Stomach (tissue), 9 donors: ENCODE measurements around the gene DZIP1. TPM values are rescaled to one million over a fixed set of nuclear protein-coding genes. Genes with fewer than 3 reads are reported as not detected.

ENCODE experiments used
- DNase-seq, 2 donors: peaks; one replicate each; pipeline versions ENCODE4 v3.0.0 to v3.0.0-alpha.2; 2013 to 2019
- H3K27ac ChIP-seq, 5 donors: fragments of 200-600 bp in 4 of 5; sonication (generic) in 4 of 5; one replicate each; pipeline ENCODE4 v1.5.1; 2013 to 2019; ENCODE audit warnings: mild to moderate bottlenecking in 1 of 5, moderate library complexity in 1 of 5
- H3K27me3 ChIP-seq, 3 donors: fragments of 200-600 bp; sonication (generic); one replicate each; pipeline ENCODE4 v1.5.1; 2017 to 2019; ENCODE audit warnings: mixed run types in 1 of 3
- H3K36me3 ChIP-seq, 4 donors: fragments of 200-600 bp; sonication (generic); 1 replicate in 3 of 4; 2 replicates in 1 of 4; pipeline ENCODE4 v1.5.1; 2016 to 2019
- H3K4me1 ChIP-seq, 4 donors: fragments of 200-600 bp; sonication (generic); one replicate each; pipeline ENCODE4 v1.5.1; 2016 to 2019
- H3K4me3 ChIP-seq, 4 donors: fragments of 200-600 bp; sonication (generic) in 3 of 4; one replicate each; pipeline ENCODE4 v1.5.1; 2016 to 2019; ENCODE audit warnings: mild to moderate bottlenecking in 1 of 4
- H3K9me3 ChIP-seq, 4 donors: fragments of 200-600 bp; sonication (generic); one replicate each; pipeline ENCODE4 v1.5.1; 2016 to 2019
- CTCF ChIP-seq, 7 experiments: fragments of 450-650 bp in 4 of 7; fragments of 200-600 bp in 3 of 7; sonication (generic) in 3 of 7; IDR thresholded peaks; one replicate each; pipeline ENCODE4 v1.5.1; 2016 to 2019; ENCODE audit warnings: antibody characterized with exemption in 7 of 7, control low read depth in 2 of 7, mild to moderate bottlenecking in 1 of 7
- EP300 ChIP-seq: sonication (generic); formaldehyde crosslinking; IDR thresholded peaks from one replicate; pipeline ENCODE4 v1.6.1; 2017; ENCODE audit warnings: antibody characterized with exemption
- POLR2A ChIP-seq, 4 donors: fragments of 450-650 bp; IDR thresholded peaks; one replicate each; pipeline ENCODE4 v1.6.1; 2016; ENCODE audit warnings: antibody characterized with exemption in 4 of 4, control low read depth in 2 of 4, mild to moderate bottlenecking in 1 of 4, moderate library complexity in 1 of 4
- POLR2AphosphoS5 ChIP-seq, 3 donors: sonication (generic); formaldehyde crosslinking; IDR thresholded peaks; one replicate each; pipeline ENCODE4 v1.6.1; 2016; ENCODE audit warnings: antibody characterized with exemption in 3 of 3
- WGBS, 5 donors: extraction: QIAGEN DNeasy Blood & Tissue Kit in 3 of 5; methylation state at CpG; one replicate each; pipeline versions ENCODE4 v1.1.5 to v1.1.7; 2013 to 2018; 5-methylcytosine and 5-hydroxymethylcytosine counted together
- intact Hi-C: fragments of 100-400 bp; cut with DNase I; formaldehyde crosslinking; loops from one replicate; pipeline ENCODE4 v1.15.1; 2023; ENCODE audit warnings: low total_unique reads
- polyA plus RNA-seq, 3 donors: library from polyadenylated mRNA; stranded (reverse); fragments of 200-250 nt; gene quantifications; one replicate each; pipeline ENCODE4 v1.2.3, GENCODE V29; 2013
- total RNA-seq, 5 donors: library from RNA; depleted of rRNA; stranded (reverse); fragments of >200 nt; gene quantifications; one replicate each; pipeline versions ENCODE4 v1.1.0 to v1.2.3, GENCODE V29; 2014 to 2016
- donor health status: healthy with polysubstance abuse.
- donor health status: Bipolar disorder and iron deficiency.
- donor health status: healthy.

The DZIP1 gene
- total and polyA plus RNA-seq, 8 donors = 4.7 to 25.2 (median 18.3) TPM

DNA sequence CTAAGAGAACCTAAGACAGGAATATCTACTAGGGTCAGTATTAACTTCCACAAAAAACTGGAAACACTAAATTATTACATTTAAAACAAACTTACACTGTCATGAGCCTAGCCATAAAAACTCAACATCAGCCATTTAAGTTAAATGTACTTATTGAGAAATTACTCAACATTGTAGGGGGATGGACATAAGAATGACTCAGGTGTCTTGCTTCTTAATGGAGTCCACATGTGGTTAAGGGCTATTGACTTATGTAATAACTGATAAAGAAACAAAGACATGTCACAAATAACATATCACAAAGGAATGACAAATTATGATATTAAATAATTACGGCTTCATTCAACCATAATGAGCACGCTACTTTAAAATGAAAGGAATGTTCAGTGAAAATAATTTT is 55.8 kb downstream of the DZIP1 start:
- intact Hi-C loops = no loop called here
- H3K27me3 ChIP-seq = no peaks in the 10 kb centered on the region
- 81 to 92% (median 90%) methylated on average over 2 of the region's 2 CpGs for WGBS, 5 donors
- no peak overlapping the region for H3K27ac ChIP-seq
- TF ChIP-seq CTCF (IDR thresholded peaks at IDR 0.05) (no peak), POLR2A (IDR thresholded peaks at IDR 0.05) (no peak), EP300 (no peak), POLR2AphosphoS5 (IDR thresholded peaks at IDR 0.05) (no peak)
- no peak for DNase-seq
- H3K4me1 ChIP-seq = no peaks in the 10 kb centered on the region
- H3K36me3 ChIP-seq = peaks cover 0 to 56% (median 23%) of the 10 kb centered on the region in 4 donors
- H3K9me3 ChIP-seq = no peaks in the 10 kb centered on the region
- no peak overlapping the region for H3K4me3 ChIP-seq

- peaks cover 0 to 57% (median 23%) of the 10 kb centered on the region in 4 donors for H3K36me3 ChIP-seq
- no peaks in the 10 kb centered on the region for H3K4me1 ChIP-seq
- 86 to 91% (median 88%) methylated on average over 3 of the region's 3 CpGs for WGBS, 5 donors
- no peaks in the 10 kb centered on the region for H3K9me3 ChIP-seq
- no peaks in the 10 kb centered on the region for H3K27me3 ChIP-seq
- H3K4me3 ChIP-seq = no peak overlapping the region
- no peak overlapping the region for H3K27ac ChIP-seq
- DNase-seq = no peak
- TF ChIP-seq CTCF (IDR thresholded peaks at IDR 0.05) (no peak), POLR2A (IDR thresholded peaks at IDR 0.05) (no peak), EP300 (no peak), POLR2AphosphoS5 (IDR thresholded peaks at IDR 0.05) (no peak)
- intact Hi-C loops = no loop called here
Observed at GRCh38 chr13:95588134-95588533, 56.4 kb downstream of the DZIP1 start.

DNA sequence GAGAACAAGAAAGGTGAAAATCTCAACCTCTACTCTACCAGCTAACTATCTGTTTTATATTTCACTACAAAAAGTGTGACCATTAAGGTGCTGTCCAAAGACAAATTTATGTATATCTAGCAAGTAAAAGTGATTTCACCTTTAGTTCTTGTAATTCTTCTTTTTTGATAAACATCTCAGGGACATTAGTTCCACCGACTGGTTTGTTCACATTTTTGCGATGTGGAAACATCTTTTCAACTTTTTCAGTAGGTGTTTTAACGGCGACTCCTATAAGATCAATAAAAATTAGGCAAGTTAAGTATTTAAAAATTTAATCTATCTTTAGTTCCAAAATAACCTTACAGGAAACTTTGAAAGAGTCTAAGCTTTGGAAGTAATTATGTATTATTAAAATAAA is 58.6 kb downstream of the DZIP1 start:
- no peaks in the 10 kb centered on the region for H3K4me1 ChIP-seq
- H3K27ac ChIP-seq = no peak overlapping the region
- intact Hi-C loops = no loop called here
- peaks cover 0 to 75% (median 30%) of the 10 kb centered on the region in 4 donors for H3K36me3 ChIP-seq
- no peaks in the 10 kb centered on the region for H3K9me3 ChIP-seq
- no peak overlapping the region for H3K4me3 ChIP-seq
- no peak for DNase-seq
- no peak for TF ChIP-seq EP300
- TF ChIP-seq CTCF (IDR thresholded peaks at IDR 0.05) = no peak
- TF ChIP-seq POLR2AphosphoS5 (IDR thresholded peaks at IDR 0.05) = no peak
- no peak for TF ChIP-seq POLR2A (IDR thresholded peaks at IDR 0.05)
- no peaks in the 10 kb centered on the region for H3K27me3 ChIP-seq
- WGBS, 5 donors = 87 to 93% (median 90%) methylated on average over 4 of the region's 4 CpGs

DNA sequence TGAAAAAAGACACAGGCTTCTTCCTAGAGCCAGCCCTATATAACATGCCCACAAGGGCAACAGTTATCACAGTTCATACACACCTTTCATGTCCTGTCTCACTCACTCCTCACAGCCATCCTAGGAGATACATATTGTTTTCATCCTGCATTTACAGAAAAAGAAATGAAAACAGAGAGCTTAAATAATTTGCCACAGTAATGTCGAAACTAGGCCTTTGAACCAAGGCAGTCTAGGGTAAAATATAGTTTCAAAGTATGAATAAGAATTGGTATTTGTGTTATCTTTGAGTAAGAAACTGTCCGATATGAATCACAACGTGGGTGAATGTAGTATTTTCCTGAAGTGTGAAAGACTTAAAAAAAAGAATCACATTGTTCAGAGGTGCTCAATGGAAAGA is 65.2 kb downstream of the DZIP1 start:
- H3K27me3 ChIP-seq = no peaks in the 10 kb centered on the region
- no peak overlapping the region for H3K4me3 ChIP-seq
- H3K4me1 ChIP-seq = peaks cover 0 to 6% (median 0%) of the 10 kb centered on the region in 4 donors
- DNase-seq = no peak
- 70 to 81% (median 76%) methylated on average over 3 of the region's 3 CpGs for WGBS, 5 donors
- H3K36me3 ChIP-seq = peaks cover 0 to 50% (median 16%) of the 10 kb centered on the region in 4 donors
- intact Hi-C loops = no loop called here
- no peak overlapping the region for H3K27ac ChIP-seq
- H3K9me3 ChIP-seq = no peaks in the 10 kb centered on the region
- TF ChIP-seq CTCF (IDR thresholded peaks at IDR 0.05) (no peak), POLR2A (IDR thresholded peaks at IDR 0.05) (no peak), EP300 (no peak), POLR2AphosphoS5 (IDR thresholded peaks at IDR 0.05) (no peak)
